NCI-H1417 treated with DMSO at 0.1 percent for 48 hours (cell line): ENCODE measurements around the gene NMNAT2.
"Not testable (repeated sequence)": the region's sequence is repeated elsewhere in the genome, so short reads cannot be mapped to it uniquely, and the experiment has no call there.

Experiments
- DNase-seq: peaks from one replicate; lab custom pipeline; 2025; lab: John Stamatoyannopoulos, UW

The NMNAT2 gene

DNA sequence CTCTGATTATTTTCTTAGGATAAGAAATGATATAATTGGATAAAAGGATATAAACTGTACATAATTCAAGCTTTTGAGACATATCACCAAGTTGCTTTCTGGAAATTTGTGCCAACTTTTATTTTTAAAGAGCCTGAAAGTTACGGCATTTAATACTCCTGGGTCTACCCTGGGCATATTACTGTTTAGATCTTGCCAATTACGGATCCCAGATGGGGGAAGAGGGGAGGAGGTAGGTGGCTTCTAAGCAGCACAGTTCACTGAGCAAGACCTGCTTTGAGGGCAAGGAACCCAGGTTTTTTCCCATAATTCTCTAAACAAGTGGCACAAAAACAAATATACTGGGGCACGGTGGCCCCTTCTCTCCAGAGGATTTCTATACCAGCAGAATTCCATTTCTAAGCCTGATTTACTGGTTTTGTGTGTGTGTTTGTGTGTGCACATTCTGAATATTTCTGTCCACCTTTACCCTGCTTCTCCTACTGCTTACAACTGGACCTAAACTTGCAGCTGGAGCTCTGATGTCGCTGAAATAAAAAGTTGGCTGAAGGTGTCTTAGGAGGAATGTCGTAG, 155.5 kb downstream of the NMNAT2 start:
- DNase-seq: no peak

DNA sequence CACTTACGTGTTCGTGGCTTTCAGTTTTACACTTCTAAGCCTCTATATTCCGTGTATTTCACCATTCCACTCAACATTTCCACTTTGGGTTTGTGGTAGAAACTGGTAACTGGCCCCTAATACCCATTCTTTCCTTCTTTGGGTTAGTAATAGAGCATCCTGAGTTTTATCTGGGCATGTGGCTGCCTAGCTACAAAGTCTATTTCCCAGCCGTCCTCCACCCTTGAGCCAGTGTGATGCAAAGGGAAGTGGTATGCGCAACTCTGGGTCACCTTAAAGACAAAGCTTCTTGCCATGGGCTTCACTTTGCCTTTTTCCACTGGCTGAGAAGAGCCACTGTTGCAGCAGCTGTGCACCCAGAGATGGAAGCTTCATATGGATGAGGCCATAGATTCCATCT, 158.3 kb downstream of the NMNAT2 start:
- DNase-seq: no peak

DNA sequence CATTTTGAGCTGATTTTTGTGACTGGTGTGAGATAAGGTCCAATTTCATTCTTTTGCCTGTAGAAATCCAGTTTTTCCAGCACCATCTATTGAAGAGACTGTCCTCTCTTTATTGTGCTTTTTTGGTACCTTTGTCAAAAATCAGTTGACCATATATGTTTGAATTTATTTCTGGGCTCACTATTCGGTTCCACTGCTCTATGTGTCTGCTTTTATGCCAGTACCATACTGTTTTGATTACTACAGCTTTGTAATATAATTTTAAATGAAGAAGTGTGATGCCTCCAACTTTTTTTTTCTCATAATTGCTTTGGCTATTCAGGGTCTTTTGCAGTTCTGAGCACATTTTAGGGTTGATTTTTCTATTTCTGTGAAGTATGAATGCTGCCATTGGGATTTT, 163.1 kb downstream of the NMNAT2 start:
- DNase-seq: no peak

DNA sequence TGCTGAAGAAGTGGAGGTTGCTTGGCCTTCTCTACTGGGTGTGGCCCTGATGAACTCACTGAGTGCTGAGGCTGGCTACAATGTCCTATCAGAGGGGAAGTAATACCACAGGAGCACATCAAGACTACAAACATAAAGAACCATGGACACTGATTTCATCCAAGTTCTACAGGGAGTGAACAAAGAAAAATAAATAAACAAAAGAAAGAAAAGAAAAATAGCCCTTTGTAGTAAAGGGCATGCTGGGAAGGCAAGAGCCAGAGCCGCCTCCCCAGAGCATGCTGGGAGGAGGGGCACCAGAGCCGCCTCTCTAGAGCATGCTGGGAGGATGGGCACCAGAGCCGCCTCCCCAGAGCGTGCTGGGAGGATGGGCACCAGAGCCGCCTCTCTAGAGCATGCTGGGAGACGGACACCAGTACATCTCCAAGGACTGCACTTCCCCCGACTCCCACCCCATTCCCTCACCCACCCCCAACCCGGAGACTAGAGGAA, 166.2 kb downstream of the NMNAT2 start:
- DNase-seq: no peak

DNA sequence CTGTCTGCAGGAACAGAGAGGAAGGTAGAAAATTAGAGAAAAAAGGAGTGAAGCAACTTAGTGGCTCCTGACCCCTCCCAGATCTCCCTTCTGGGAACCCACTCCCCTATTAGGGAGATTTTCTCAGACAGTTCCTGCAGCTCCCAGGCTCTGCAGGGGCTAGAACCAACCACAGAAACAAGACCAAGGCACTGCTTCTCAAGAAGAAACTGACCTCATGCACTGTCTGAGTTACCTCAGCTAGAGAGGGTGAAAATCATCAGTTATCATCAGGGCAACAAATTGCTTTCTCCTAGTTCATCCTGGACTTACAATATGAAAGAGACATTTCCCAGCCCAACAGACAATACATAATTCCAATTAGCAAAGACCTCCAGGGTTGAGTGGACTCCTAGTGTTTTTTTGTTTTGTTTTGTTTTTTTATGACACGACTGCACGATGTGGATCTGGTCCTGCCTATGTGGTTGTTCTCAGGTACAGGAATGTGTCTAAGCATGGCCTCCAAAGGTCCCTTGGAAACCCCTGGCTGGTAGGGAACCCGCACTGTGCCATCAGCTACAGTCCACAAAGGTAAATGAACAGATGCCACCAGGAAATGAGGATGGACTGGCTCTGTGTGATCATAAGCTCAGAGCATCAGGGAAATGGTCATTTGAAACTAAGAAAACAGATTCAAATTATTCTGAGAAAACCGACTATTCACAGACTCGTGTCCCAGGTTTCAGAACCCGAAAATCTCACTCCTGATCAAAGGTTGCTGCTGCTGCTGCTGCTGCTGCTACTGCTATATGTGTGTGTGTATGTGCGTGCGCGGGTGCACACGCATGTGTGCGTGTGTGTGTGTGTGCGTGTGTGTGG, 166.8 kb downstream of the NMNAT2 start:
- no peak for DNase-seq

DNA sequence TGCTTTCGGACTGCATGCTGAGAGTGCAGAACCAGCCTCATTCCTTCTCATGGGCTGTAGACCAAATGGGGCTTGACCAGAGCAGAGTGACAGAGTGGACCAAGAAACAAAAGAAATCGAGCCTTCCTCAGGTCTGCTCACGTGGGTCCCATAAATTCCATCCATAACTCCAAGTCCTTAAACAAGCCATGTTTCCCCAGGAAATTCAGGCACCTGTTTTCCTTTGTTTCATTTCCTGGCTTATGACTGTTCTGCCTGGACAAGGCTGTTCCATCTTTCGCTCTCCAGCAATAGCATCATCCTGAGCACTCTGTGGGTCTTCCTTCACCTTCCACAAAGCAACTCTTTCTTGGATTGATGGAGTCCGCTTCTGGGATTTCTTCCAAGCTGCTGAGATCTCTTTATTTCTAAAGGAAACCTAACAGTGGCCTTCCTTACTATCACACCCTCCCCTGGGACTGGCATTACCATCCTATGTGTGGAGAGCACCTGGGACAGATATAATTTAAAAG, 168.2 kb downstream of the NMNAT2 start:
- DNase-seq: no peak

DNA sequence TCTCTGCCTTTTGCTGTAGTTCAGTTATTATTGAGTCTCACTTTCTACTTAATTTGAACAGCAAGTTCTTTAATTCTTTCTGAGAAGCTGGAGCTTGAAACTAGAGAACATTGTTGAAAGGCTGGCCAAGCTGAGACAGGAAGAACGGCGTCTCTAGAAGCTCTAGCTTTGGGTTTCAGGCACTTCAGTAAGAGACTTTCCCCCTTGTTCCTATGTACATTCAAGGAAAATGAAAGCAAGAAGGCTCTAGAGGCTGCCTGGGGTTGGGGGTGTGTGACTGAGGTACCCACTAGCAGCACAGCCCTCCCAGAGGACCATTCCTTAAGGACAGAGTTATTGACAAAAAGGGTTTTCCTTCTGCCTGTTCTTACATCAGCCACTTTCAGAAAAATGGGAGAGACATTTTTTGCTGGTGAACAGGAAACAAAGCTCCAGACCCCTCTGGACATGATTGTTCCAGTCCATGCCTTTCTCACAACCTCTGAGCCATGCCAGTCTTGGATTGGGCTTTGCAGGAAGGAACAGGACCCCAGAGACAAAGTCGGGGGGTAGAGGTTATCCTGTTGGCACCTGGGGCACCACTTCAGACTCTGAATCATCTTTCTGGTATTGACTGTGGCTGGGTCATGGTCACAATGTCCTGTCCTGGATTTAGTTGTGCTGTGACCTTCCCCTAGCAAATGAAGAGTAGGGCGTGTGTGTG, 169.0 kb downstream of the NMNAT2 start:
- no peak for DNase-seq

DNA sequence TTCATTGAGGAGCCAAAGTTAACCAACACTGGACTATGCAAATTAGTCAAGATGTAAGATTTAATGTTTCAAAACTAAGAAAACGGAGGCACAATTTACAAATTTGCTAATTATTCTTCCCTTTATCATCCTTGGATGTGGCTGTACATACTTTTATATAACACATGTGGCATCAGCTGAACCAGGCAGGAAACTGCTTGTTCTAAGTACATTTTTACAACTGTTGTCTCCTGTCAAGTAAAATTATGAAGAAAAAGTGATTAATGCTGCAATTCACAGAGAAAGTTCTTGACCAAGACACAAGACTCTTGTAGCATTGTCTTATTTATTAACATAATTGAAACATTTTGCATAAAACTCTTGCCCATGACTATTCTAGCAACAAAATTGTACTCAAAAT, 170.2 kb downstream of the NMNAT2 start:
- no peak for DNase-seq

DNA sequence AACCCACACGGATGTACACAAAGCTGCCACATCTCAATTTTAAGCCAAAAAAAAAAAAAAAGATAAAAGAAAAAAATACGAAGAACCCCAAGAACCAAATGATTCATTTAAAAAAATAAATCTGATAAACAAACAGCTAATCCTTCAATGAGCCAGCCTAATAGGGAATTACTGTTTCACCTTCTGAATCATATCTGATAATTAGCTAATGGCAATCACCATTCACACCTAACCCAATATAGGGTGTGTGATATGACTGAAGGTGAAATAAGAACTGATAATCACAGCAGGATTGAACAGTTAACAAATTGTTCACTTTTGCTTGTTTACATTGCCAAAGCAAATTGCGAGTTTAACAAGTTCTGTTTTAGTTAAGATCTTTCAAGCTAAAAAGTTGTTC, 170.7 kb downstream of the NMNAT2 start:
- DNase-seq: no peak

DNA sequence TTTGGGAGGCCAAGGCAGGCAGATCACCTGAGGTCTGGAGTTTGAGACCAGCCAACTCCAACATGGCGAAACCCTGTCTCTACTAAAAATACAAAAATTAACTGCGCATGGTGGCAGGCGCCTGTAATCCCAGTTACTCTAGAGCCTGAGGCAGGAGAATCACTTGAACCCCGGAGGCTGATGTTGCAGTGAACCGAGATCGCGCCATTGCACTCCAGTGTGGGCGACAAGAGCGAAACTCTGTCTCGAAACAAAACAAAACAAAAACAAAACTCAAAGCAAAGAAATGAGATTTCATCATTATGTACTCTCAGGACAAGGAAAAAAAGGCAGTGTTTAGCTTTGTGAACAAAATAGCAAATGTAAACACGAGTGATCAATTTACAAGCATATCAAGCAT, 171.1 kb downstream of the NMNAT2 start:
- DNase-seq: no peak

DNA sequence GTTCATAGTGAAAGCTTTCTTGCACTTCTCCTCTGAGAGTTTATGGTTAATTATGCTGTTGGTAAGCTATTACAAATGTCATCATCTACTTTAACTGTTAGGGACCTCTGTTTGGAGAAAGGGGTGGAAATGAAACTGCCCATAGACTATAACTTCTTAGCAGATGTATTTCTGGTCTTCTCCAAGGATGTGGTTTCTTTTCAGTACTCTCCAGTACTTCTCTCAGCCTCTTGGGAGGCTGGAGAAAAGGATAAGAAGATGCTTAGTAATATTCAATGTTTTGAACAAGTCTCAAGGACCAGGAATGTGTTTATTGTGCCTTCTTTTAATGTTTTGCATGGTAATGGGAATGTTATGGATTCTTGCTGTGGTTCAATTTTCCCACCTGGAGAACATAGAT, 171.7 kb downstream of the NMNAT2 start:
- no peak for DNase-seq

DNA sequence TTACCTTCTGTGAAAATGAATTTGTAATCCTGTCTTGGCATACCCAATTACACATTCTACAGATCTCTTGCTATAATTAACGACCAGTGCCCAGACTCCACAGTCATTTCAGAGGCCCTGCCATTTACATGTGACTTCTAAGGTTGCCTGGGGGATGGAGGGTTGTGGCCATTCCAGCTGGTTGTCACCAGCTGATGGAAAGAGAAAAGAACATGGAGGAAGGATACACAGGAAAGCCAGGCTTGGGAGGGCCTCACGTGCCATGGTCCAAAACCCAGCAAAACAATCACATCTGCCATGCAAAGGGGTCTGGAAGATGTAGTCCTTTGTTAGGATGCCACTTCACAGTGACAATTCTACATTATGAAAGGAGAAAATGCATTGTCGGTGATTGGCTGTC, 172.8 kb downstream of the NMNAT2 start:
- no peak for DNase-seq

DNA sequence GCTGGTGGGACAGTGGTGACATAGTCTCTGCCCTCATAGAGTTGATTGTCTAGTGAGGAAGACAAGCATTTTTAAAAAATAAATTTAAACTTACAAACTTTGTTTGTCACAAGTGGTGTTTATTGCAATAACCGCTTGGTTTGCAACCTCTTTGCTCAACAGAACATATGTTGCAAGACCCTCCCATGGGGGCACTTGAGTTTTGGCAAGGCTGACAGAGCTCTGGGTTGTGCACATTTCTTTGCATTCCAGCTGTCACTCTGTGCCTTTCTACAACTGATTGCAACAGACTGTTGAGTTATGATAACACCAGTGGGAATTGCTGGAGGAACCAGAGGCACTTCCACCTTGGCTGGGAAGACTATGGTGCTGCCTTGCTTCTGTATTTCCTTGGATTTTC, 173.7 kb downstream of the NMNAT2 start:
- DNase-seq: no peak

DNA sequence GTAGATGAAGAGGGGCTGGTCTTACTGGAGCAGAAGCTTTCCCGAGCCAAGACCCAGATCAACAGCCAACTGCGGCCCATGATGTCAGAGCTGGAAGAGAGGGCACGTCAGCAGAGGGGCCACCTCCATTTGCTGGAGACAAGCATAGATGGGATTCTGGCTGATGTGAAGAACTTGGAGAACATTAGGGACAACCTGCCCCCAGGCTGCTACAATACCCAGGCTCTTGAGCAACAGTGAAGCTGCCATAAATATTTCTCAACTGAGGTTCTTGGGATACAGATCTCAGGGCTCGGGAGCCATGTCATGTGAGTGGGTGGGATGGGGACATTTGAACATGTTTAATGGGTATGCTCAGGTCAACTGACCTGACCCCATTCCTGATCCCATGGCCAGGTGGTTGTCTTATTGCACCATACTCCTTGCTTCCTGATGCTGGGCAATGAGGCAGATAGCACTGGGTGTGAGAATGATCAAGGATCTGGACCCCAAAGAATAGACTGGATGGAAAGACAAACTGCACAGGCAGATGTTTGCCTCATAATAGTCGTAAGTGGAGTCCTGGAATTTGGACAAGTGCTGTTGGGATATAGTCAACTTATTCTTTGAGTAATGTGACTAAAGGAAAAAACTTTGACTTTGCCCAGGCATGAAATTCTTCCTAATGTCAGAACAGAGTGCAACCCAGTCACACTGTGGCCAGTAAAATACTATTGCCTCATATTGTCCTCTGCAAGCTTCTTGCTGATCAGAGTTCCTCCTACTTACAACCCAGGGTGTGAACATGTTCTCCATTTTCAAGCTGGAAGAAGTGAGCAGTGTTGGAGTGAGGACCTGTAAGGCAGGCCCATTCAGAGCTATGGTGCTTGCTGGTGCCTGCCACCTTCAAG, 174.8 kb downstream of the NMNAT2 start:
- DNase-seq: no peak

DNA sequence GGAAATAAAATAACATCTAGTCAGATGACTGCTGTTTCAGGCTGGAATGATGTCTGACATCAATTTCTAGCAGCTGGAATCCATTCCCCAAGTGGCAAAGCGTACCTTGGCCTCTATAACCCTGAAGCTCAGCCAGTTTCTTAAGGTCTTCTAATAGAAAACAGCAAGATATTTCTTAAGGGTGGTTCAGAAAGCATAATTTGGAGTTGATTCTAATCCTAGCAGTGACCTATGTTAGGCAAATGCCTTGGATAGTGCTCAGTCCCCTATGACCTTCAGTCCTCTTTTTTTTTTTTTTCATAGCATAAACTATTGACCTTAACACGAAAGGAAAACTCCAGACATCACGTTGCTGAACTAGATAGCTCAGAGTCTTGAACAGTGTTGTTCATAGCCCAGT, 175.6 kb downstream of the NMNAT2 start:
- no peak for DNase-seq

DNA sequence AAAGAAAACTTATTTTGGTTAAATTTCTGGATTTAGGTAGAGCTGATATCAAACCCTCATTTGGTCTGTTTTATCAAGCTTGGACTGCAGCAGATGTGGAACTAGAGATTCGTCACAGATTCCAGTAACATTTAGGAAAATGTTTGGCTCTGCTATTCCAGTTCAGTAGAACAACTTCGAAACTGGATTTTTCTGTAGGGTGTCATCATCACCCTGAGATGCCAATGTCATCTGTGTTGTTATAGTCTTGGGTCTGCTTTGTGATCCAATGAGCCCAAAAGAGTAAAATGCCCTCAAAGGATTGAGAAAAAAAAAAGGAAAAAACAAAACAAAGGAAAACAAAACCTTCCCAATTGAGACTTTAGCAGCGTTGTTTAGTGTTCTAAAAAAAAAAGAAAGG, 176.7 kb downstream of the NMNAT2 start:
- DNase-seq: no peak

DNA sequence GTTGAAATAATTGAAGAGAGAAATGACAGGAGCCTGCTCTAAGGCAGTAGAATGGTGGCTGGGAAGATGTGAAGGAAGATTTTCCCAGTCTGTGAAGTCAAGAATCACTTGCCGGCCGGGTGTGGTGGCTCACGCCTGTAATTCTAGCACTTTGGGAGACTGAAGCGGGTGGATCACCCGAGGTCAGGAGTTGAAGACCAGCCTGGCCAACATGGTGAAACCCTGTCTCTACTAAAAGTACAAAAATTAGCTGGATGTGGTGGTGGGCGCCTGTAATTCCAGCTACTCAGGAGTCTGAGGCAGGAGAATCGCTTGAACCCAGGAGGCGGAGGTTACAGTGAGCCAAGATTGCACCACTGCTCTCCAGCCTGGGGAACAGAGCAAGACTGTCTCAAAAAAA, 177.3 kb downstream of the NMNAT2 start:
- DNase-seq: not testable (repeated sequence)

DNA sequence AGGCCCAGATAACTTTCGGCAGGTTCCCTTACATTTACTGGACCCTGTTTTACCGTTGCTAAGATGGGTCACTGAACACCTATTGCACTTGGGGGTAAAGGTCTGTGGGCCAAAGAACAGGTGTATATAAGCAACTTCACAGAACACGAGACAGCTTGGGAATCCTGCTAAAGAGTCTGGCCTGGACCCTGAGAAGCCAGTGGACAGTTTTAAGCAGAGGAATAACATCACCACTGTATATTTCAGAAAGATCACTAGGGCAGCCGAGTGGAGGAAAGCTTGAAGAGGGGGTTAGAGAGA, 177.7 kb downstream of the NMNAT2 start:
- DNase-seq: no peak

DNA sequence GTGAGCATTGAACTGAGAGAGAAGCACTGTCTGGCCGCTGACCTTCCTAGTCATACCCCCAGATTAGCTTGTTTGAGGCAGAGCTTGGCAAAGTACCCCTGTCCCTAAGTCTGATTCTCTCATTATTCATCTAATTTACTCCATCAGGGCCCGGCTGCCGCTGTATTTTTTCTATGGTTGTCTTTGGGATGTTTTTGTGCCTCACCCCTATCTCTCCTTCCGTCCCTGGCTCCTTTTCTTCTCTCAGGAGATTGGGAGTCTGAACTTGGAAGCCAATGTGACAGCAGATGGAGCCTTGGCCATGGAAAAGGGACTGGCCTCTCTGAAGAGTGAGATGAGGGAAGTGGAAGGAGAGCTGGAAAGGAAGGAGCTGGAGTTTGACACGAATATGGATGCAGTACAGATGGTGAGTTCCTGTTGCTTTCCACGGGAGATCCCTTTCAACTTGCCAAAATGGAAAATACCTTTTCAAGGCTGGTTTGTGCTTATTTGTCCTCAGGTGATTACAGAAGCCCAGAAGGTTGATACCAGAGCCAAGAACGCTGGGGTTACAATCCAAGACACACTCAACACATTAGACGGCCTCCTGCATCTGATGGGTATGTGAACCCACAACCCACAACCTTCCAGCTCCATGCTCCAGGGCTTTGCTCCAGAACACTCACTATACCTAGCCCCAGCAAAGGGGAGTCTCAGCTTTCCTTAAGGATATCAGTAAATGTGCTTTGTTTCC, 178.2 kb downstream of the NMNAT2 start:
- DNase-seq: no peak

DNA sequence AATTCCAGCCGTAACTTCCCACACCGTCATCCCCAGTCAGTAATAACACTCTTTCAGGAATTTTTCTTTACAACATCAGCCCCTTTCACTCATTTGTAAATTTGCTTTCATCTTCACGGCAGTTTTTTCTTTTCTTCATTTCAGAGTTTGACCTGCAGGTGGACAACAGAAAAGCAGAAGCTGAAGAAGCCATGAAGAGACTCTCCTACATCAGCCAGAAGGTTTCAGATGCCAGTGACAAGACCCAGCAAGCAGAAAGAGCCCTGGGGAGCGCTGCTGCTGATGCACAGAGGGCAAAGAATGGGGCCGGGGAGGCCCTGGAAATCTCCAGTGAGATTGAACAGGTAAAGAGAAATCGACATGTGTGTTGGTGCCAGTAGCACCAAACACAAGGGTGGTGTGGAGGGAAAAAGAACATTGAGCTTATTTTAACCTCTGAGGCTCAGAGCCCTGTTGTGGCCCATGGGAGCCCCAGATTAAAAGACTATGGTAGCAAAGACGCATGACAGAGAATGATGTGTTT, 178.9 kb downstream of the NMNAT2 start:
- DNase-seq: no peak

DNA sequence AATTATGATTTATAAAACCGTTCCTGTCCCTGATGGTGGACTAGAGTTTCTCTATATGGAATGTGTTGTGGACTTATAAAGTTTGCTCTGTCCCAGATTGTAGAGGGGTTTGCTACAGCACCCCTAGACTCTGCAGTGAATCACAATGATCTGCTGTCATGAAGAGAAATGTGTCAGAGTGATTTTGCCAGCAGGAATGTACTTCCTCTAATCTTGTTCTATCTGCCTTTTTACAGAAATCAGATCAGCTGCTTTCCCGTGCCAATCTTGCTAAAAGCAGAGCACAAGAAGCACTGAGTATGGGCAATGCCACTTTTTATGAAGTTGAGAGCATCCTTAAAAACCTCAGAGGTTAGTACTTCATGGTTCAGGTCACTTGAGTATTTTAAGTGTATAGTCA, 180.1 kb downstream of the NMNAT2 start:
- DNase-seq: no peak
